Calu3 (cell line): Measurements from ENCODE around the gene FAM124B. TPM values are rescaled to one million over a fixed set of nuclear protein-coding genes. Genes with fewer than 3 reads are reported as not detected.

Experiments used
- BruUV-seq: library from RNA; stranded (reverse); fragments of 400-500 nt; replicated peaks from 2 replicates; lab custom pipeline; 2021; lab: Mats Ljungman, UMichigan
- CTCF ChIA-PET: fragments of 300-600 bp; sonication (Branson Sonifier 250); formaldehyde crosslinking; loops from one replicate; lab custom pipeline; 2022; ENCODE audit warnings: antibody characterized with exemption; lab: Charles Lee
- DNase-seq: peaks from one replicate; pipeline ENCODE4 v3.0.0; 2022
- H3K27ac Mint-ChIP-seq: one replicate; pipeline ENCODE4 v1.8.0; 2022; ENCODE audit warnings: mixed read lengths; ENCODE audit not compliant: unreplicated experiment
- H3K27me3 Mint-ChIP-seq: one replicate; pipeline ENCODE4 v1.8.0; 2022; ENCODE audit warnings: mixed read lengths; ENCODE audit not compliant: unreplicated experiment
- H3K36me3 Mint-ChIP-seq: one replicate; pipeline ENCODE4 v1.8.0; 2022; ENCODE audit warnings: mild to moderate bottlenecking, moderate library complexity, mixed read lengths; ENCODE audit not compliant: insufficient read depth, unreplicated experiment
- H3K4me1 Mint-ChIP-seq: one replicate; pipeline ENCODE4 v1.8.0; 2022; ENCODE audit warnings: mild to moderate bottlenecking, low read depth, mixed read lengths; ENCODE audit not compliant: unreplicated experiment
- H3K4me3 Mint-ChIP-seq: one replicate; pipeline ENCODE4 v1.8.0; 2022; ENCODE audit warnings: mild to moderate bottlenecking, low read depth, moderate library complexity, mixed read lengths; ENCODE audit not compliant: unreplicated experiment
- H3K9me3 Mint-ChIP-seq: one replicate; pipeline ENCODE4 v1.8.0; 2022; ENCODE audit warnings: low read depth, mixed read lengths; ENCODE audit not compliant: unreplicated experiment
- CTCF ChIP-seq: fragments of 200-600 bp; IDR thresholded peaks from one replicate; pipeline ENCODE4 v1.8.0; 2022; ENCODE audit warnings: antibody characterized with exemption; ENCODE audit not compliant: unreplicated experiment
- intact Hi-C: fragments of 100-400 bp; cut with micrococcal nuclease; formaldehyde crosslinking; loops from one replicate; pipeline ENCODE4 v1.10.0; 2022; ENCODE audit not compliant: unreplicated experiment
- total RNA-seq: library from RNA; stranded (reverse); gene quantifications from 2 replicates; pipeline ENCODE4 v1.2.3, GENCODE V29; 2022

Gene FAM124B
- total RNA-seq, 1 experiment from 2014 or later = not detected

GRCh38 chr2:224377751-224378700 is 23.9 kb downstream of the FAM124B start:
- H3K4me1 Mint-ChIP-seq = no peaks in the 10 kb centered on the region
- H3K27ac Mint-ChIP-seq = no peak overlapping the region
- TF ChIP-seq CTCF = peak; percentile 21
- no peaks in the 10 kb centered on the region for H3K27me3 Mint-ChIP-seq
- no peak overlapping the region for H3K4me3 Mint-ChIP-seq
- intact Hi-C loops = no loop called here
- H3K9me3 Mint-ChIP-seq = no peaks in the 10 kb centered on the region
- no peaks in the 10 kb centered on the region for H3K36me3 Mint-ChIP-seq
- no peak for DNase-seq
- BruUV-seq = no TSS peak
- CTCF ChIA-PET = interaction anchor here (1.5 kb wide), 1 partner anchor 23 kb away, joined by 8 read pairs; no protein-coding TSS in a partner anchor

- Mint-ChIP-seq H3K27me3 (no peaks in the 10 kb centered on the region), H3K4me1 (no peaks in the 10 kb centered on the region), H3K36me3 (no peaks in the 10 kb centered on the region), H3K9me3 (no peaks in the 10 kb centered on the region), H3K4me3 (no peak overlapping the region), H3K27ac (no peak overlapping the region)
- no peak for TF ChIP-seq CTCF
- DNase-seq = no peak
- BruUV-seq = no TSS peak
- CTCF ChIA-PET = no interaction called here
- intact Hi-C loops = no loop called here
Measured at GRCh38 chr2:224372641-224373040, 29.3 kb downstream of the FAM124B start.

DNA sequence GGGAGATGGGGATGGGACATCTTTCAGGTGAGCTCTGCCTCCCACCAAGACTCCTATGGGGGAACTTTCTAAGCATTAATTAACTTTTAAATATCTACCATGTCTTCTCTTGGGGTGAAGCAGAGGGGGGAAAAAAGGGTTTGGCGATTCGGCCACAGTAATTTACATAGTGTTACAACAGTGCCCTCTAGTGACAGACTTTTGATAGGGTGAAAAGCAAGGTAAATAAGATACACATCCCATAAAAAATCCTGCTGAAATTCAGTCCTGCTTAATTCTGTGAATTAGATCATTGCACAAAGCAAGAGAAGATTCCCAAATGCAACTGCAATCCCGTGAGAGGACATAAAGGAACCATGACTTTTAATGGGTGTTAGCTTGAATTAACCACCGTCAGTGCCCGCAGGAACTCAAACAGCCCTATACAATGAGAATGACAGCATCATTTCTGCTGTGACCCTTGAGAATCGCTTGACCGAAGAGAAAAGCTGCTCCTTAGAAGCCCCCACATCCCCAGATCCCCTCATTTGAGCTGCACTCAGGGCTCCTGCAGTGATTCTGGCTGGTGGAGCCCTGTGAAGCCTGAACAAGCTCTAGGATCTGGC is 32.8 kb downstream of the FAM124B start:
- no peak overlapping the region for H3K4me3 Mint-ChIP-seq
- CTCF ChIA-PET = no interaction called here
- DNase-seq = peak; percentile 26
- peak; percentile 52 for TF ChIP-seq CTCF
- no TSS peak for BruUV-seq
- H3K27ac Mint-ChIP-seq = no peak overlapping the region
- no peaks in the 10 kb centered on the region for H3K36me3 Mint-ChIP-seq
- no peaks in the 10 kb centered on the region for H3K27me3 Mint-ChIP-seq
- intact Hi-C loops = loop anchor here (5.0 kb wide), 1 partner anchor 397 kb away; no protein-coding TSS in a partner anchor
- no peaks in the 10 kb centered on the region for H3K9me3 Mint-ChIP-seq
- H3K4me1 Mint-ChIP-seq = no peaks in the 10 kb centered on the region

DNA sequence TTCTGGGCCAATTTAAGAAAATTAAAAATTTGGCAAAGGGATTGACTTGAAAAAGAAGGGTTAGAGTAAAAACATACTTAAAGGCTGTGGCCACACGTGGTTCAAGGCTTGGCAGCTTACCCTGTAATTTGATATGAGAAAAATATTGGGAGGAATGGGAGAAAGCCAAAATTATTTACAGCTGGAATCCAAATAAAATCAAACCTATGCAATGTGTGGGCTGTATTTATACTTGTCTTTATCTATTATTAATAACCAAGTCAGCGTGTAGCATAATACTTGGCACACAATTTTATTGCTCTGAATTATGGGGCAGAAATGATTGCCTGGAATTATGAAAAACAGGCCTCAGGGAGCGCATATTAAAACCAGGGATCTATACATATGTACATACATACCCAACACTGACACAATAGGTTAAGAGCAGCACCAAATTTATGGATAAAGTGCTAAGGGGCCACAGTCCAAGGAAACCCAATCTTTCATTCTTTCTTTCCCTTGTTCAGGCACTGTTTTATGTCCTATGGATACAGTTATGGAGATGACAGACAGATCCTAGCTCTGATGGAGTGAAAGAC is 35.6 kb downstream of the FAM124B start:
- H3K4me3 Mint-ChIP-seq = no peak overlapping the region
- no peak for TF ChIP-seq CTCF
- no TSS peak for BruUV-seq
- H3K4me1 Mint-ChIP-seq = no peaks in the 10 kb centered on the region
- H3K9me3 Mint-ChIP-seq = peaks cover 4% of the 10 kb centered on the region
- CTCF ChIA-PET = no interaction called here
- no peak overlapping the region for H3K27ac Mint-ChIP-seq
- no peaks in the 10 kb centered on the region for H3K36me3 Mint-ChIP-seq
- intact Hi-C loops = loop anchor here (5.0 kb wide), 1 partner anchor 394 kb away; no protein-coding TSS in a partner anchor
- no peak for DNase-seq
- H3K27me3 Mint-ChIP-seq = no peaks in the 10 kb centered on the region
